IMR-90 (cell line): ENCODE results near the gene MCTP1.

Experiments
- CTCF ChIP-seq: conservative IDR thresholded peaks from 2 replicates; pipeline ENCODE4 v1.5.1; 2012; ENCODE audit warnings: mild to moderate bottlenecking, low read depth, low read length, improper control_type of control experiment
- POLR2A ChIP-seq: IDR thresholded peaks from 2 replicates; pipeline ENCODE4 v1.6.1; 2012; ENCODE audit warnings: mild to moderate bottlenecking, low read depth, low read length
- RAD21 ChIP-seq: IDR thresholded peaks from 2 replicates; pipeline ENCODE4 v1.6.1; 2012; ENCODE audit warnings: low read length, improper control_type of control experiment

GRCh38 chr5:94884311-94884710, 400.6 kb downstream of the MCTP1 start:
- TF ChIP-seq POLR2A (no peak), RAD21 (no peak), CTCF (no peak)
